K562 (cell line): ENCODE data around the gene PIF1. TPM values are rescaled to one million over a fixed set of nuclear protein-coding genes. Genes with fewer than 3 reads are reported as not detected.

ENCODE experiments used
- ATAC-seq: fragments of 200-7000 bp; cut with Tn5 transposase; 3 replicates; pipeline ENCODE4 v1.9.1; 2020; ENCODE audit warnings: moderate library complexity
- BruUV-seq: library from RNA; stranded (reverse); fragments of 400-500 nt; replicated peaks from 2 replicates; lab custom pipeline; 2021; lab: Mats Ljungman, UMichigan
- CTCF ChIA-PET: fragments of 300-600 bp; formaldehyde crosslinking; extraction: SDS; loops from one replicate; lab custom pipeline; 2021; ENCODE audit warnings: low intra/inter-chr PET ratio; lab: Yijun Ruan, JAX
- POLR2A ChIA-PET: fragments of 300-600, 350-650 bp; sonication (Branson Sonifier 250); formaldehyde crosslinking; extraction: SDS; loops from one replicate; lab custom pipeline; 2021; ENCODE audit warnings: antibody characterized with exemption, inconsistent platforms; lab: Yijun Ruan, JAX
- DNase-seq, 4 experiments: peaks; one replicate each; pipeline versions ENCODE4 v3.0.0 to v3.0.0-alpha.2; 2011 to 2018; ENCODE audit warnings: low spot score in 3 of 4, mixed read lengths in 3 of 4; ENCODE audit errors: extremely low read depth in 1 of 4
- FAIRE-seq: peaks from 2 replicates; lab custom pipeline; 2011; peaks lifted over from hg19 to GRCh38; lab: Jason Lieb, UNC
- H2AFZ ChIP-seq: 2 replicates; pipeline ENCODE4 v1.6.0; 2011; ENCODE audit warnings: low read depth, low read length, control low read depth, inconsistent platforms
- H3K27ac ChIP-seq: fragments of 200-600 bp; 3 replicates; pipeline ENCODE4 v1.8.0; 2011; ENCODE audit warnings: low read depth, mild to moderate bottlenecking, control low read depth, inconsistent platforms, low read length, moderate library complexity, mixed read lengths; ENCODE audit errors: extremely low read depth
- H3K27me3 ChIP-seq, 2 experiments: fragments of 300-600 bp in 1 of 2; 2 replicates in 1 of 2; 3 replicates in 1 of 2; pipeline versions ENCODE4 v1.6.0 to v1.8.0; 2011; ENCODE audit warnings: inconsistent platforms in 2 of 2, low read length in 2 of 2, mild to moderate bottlenecking in 1 of 2, mixed read lengths in 1 of 2, moderate library complexity in 1 of 2; ENCODE audit not compliant: control insufficient read depth in 2 of 2, insufficient read depth in 2 of 2
- H3K36me3 ChIP-seq: fragments of 300-600 bp; 3 replicates; pipeline ENCODE4 v1.8.0; 2011; ENCODE audit warnings: mild to moderate bottlenecking, low read length, inconsistent platforms; ENCODE audit not compliant: control insufficient read depth, insufficient read depth
- H3K4me1 ChIP-seq, 2 experiments: fragments of 200-600 bp in 1 of 2; replicated peaks in 1 of 2; 2 replicates in 1 of 2; 3 replicates in 1 of 2; pipeline versions ENCODE4 v1.5.1 to v1.8.0; 2011; ENCODE audit warnings: inconsistent platforms in 2 of 2, low read length in 2 of 2, mild to moderate bottlenecking in 1 of 2, mixed read lengths in 1 of 2, moderate library complexity in 1 of 2; ENCODE audit not compliant: control insufficient read depth in 2 of 2, insufficient read depth in 2 of 2
- H3K4me2 ChIP-seq: 2 replicates; pipeline ENCODE4 v1.6.1; 2011; ENCODE audit warnings: low read length, control low read depth, inconsistent platforms, mixed read lengths; ENCODE audit not compliant: insufficient read depth
- H3K4me3 ChIP-seq: fragments of 200-600 bp; sonication (generic), shearing (Covaris generic); 2 replicates; pipeline ENCODE4 v1.5.1; 2016; ENCODE audit warnings: control low read depth, inconsistent platforms
- H3K79me2 ChIP-seq: fragments of 200-600 bp; 3 replicates; pipeline ENCODE4 v1.8.0; 2011; ENCODE audit warnings: low read length, inconsistent platforms; ENCODE audit not compliant: control insufficient read depth, insufficient read depth
- H3K9ac ChIP-seq, 2 experiments: 2 replicates each; pipeline versions ENCODE4 v1.6.0 to v1.6.1; 2011; ENCODE audit warnings: low read depth in 2 of 2, low read length in 2 of 2, control low read depth in 1 of 2, inconsistent platforms in 1 of 2, mild to moderate bottlenecking in 1 of 2, mixed read lengths in 1 of 2; ENCODE audit not compliant: insufficient read depth in 1 of 2
- H3K9me1 ChIP-seq: one replicate; pipeline ENCODE4 v1.6.0; 2011; ENCODE audit warnings: inconsistent platforms, mild to moderate bottlenecking, low read length, moderate library complexity; ENCODE audit not compliant: control insufficient read depth, insufficient read depth
- H3K9me3 ChIP-seq: replicated peaks from 2 replicates; pipeline ENCODE4 v1.5.1; 2011; ENCODE audit warnings: low read depth, low read length, inconsistent platforms; ENCODE audit not compliant: control insufficient read depth, insufficient read depth
- H4K20me1 ChIP-seq: replicated peaks from 2 replicates; pipeline ENCODE4 v1.6.1; 2011; ENCODE audit warnings: low read length, inconsistent platforms, mixed read lengths; ENCODE audit not compliant: control insufficient read depth, insufficient read depth
- ZNF263 ChIP-seq: sonication (generic); formaldehyde crosslinking; IDR thresholded peaks from 2 replicates; pipeline ENCODE4 v1.8.0; 2022; ENCODE audit warnings: mild to moderate bottlenecking, missing genetic modification reagents, borderline replicate concordance
- WGBS: fragments of 100-300 bp; shearing (Covaris generic); methylation state at CpG from one replicate; pipeline ENCODE4 v1.1.6; 2016; ENCODE audit warnings: low coverage, mixed read lengths; ENCODE audit not compliant: insufficient coverage; ENCODE audit errors: missing lambda C conversion rate; 5-methylcytosine and 5-hydroxymethylcytosine counted together
- in situ Hi-C: fragments of 300-500 bp; cut with MboI; formaldehyde crosslinking; loops from 4 replicates; pipeline ENCODE4 v1.15.0; 2018; ENCODE audit warnings: inconsistent platforms, mixed read lengths
- intact Hi-C: fragments of 100-400 bp; cut with micrococcal nuclease; formaldehyde crosslinking; loops from 2 replicates; pipeline ENCODE4 v1.14.2; 2022
- polyA plus RNA-seq, 8 experiments: library from polyadenylated mRNA; depleted of rRNA in 4 of 8; stranded (reverse) in 5 of 8; unstranded in 3 of 8; fragments of >200 nt; fragmentation: Nextera tagmentation in 2 of 8; fragmentation: Illumina TruSeq in 1 of 8; extraction: Ambion mirVana in 2 of 8; extraction: Trizol in 1 of 8; gene quantifications; 2 replicates each; pipeline versions ENCODE4 v1.2.1 to v1.2.3, GENCODE V29; 2011 to 2014; ENCODE audit warnings: inconsistent platforms in 1 of 8, missing spikeins in 1 of 8
- total RNA-seq, 7 experiments: library from RNA; depleted of rRNA in 6 of 7; stranded (reverse); fragments of >200 nt in 6 of 7; fragmentation: Illumina TruSeq in 2 of 7; extraction: Trizol in 2 of 7; gene quantifications; 2 replicates each; pipeline versions ENCODE4 v1.2.1 to v1.2.3, GENCODE V29; 2011 to 2021; ENCODE audit warnings: low replicate concordance in 1 of 7
- TF ChIP-seq, protein P1 (sequence below): fragments of 450-650 bp; IDR thresholded peaks from 2 replicates; pipeline ENCODE4 v1.6.1; 2018; ENCODE audit not compliant: partially characterized antibody

Gene PIF1
- total and polyA plus RNA-seq, 9 of the 15 experiments (the other 6 are each of a cell fraction or from before 2014, with no cell fraction given) = 1.1 to 37.9 (median 11.5) TPM

- peaks cover 3% of the 10 kb centered on the region; the same call in 1 of the 2 replicates for H4K20me1 ChIP-seq
- H3K79me2 ChIP-seq = peaks cover 46% of the 10 kb centered on the region
- no peak for TF ChIP-seq ZNF263 (CRISPR knock-in tag)
- TF ChIP-seq, protein P1, sequence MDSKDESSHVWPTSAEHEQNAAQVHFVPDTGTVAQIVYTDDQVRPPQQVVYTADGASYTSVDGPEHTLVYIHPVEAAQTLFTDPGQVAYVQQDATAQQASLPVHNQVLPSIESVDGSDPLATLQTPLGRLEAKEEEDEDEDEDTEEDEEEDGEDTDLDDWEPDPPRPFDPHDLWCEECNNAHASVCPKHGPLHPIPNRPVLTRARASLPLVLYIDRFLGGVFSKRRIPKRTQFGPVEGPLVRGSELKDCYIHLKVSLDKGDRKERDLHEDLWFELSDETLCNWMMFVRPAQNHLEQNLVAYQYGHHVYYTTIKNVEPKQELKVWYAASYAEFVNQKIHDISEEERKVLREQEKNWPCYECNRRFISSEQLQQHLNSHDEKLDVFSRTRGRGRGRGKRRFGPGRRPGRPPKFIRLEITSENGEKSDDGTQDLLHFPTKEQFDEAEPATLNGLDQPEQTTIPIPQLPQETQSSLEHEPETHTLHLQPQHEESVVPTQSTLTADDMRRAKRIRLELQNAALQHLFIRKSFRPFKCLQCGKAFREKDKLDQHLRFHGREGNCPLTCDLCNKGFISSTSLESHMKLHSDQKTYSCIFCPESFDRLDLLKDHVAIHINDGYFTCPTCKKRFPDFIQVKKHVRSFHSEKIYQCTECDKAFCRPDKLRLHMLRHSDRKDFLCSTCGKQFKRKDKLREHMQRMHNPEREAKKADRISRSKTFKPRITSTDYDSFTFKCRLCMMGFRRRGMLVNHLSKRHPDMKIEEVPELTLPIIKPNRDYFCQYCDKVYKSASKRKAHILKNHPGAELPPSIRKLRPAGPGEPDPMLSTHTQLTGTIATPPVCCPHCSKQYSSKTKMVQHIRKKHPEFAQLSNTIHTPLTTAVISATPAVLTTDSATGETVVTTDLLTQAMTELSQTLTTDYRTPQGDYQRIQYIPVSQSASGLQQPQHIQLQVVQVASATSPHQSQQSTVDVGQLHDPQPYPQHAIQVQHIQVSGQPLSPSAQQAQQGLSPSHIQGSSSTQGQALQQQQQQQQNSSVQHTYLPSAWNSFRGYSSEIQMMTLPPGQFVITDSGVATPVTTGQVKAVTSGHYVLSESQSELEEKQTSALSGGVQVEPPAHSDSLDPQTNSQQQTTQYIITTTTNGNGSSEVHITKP = peak; percentile 89
- H3K4me2 ChIP-seq = peak overlapping the region; percentile 21
- in situ Hi-C loops (no loop called here), intact Hi-C loops (no loop called here)
- no peaks in the 10 kb centered on the region for H3K27me3 ChIP-seq
- WGBS = 30% methylated on average over 8 of the region's 8 CpGs
- H3K36me3 ChIP-seq = peaks cover 12% of the 10 kb centered on the region; the same call in 2 of the 3 replicates
- peak overlapping the region; percentile 5 to 31; a peak in 1 of 4 replicates for H3K9ac ChIP-seq
- no peak for FAIRE-seq
- peaks cover 39% of the 10 kb centered on the region in 2 experiments for H3K4me1 ChIP-seq
- ChIA-PET POLR2A (interaction anchor here (0.6 to 1.8 kb wide), 3 partner anchors 9 to 32 kb away, joined by 3 to 4 read pairs (median 3); no protein-coding TSS in a partner anchor), CTCF (no interaction called here)
- H3K9me3 ChIP-seq = no peaks in the 10 kb centered on the region
- BruUV-seq = no TSS peak
- ATAC-seq = no peak
- H2AFZ ChIP-seq = no peak overlapping the region
- peaks cover 3% of the 10 kb centered on the region for H3K9me1 ChIP-seq
- H3K4me3 ChIP-seq = no peak overlapping the region
- DNase-seq = no peak
- H3K27ac ChIP-seq = no peak overlapping the region
These were observed 19.2 kb upstream of the PIF1 start for GRCh38 chr15:64844576-64845145.
